Stimulated activated CD4-positive, alpha-beta T cell treated with anti-CD3 and anti-CD28 coated beads, Interleukin-1b, Interleukin-23, amount 100 ng/mL, for 24 hours (primary cell): ENCODE results near the gene ORM2.
"Not testable (repeated sequence)": the region's sequence is repeated elsewhere in the genome, so short reads cannot be mapped to it uniquely, and the experiment has no call there.

ENCODE experiments used
- DNase-seq, 4 experiments: peaks; one replicate each; pipeline ENCODE4 v3.0.0-alpha.2; 2020; ENCODE audit warnings: low read depth in 4 of 4, low spot score in 1 of 4

ORM2 gene

GRCh38 chr9:114313186-114313585 lies 16.5 kb upstream of the ORM2 start:
- no peak for DNase-seq

- no peak for DNase-seq
Observed at GRCh38 chr9:114314256-114314867, 15.3 kb upstream of the ORM2 start.

- no peak for DNase-seq
Observed at GRCh38 chr9:114314881-114315722, 14.6 kb upstream of the ORM2 start.

GRCh38 chr9:114315723-114316363 lies 13.8 kb upstream of the ORM2 start:
- DNase-seq = no peak

- DNase-seq = no peak
Observed at GRCh38 chr9:114316605-114317230, 13.0 kb upstream of the ORM2 start.

GRCh38 chr9:114317665-114318357 lies 11.9 kb upstream of the ORM2 start:
- DNase-seq = no peak

- no peak for DNase-seq
Observed at GRCh38 chr9:114318416-114318815, 11.3 kb upstream of the ORM2 start.

- no peak for DNase-seq
Observed at GRCh38 chr9:114319147-114319546, 10.5 kb upstream of the ORM2 start.

GRCh38 chr9:114320710-114321109 lies 9.0 kb upstream of the ORM2 start:
- not testable (repeated sequence) for DNase-seq

GRCh38 chr9:114321759-114322158 lies 7.9 kb upstream of the ORM2 start:
- DNase-seq = peak in 1 of 4 experiments; percentile 33

GRCh38 chr9:114322160-114322818 lies 7.4 kb upstream of the ORM2 start:
- not testable (repeated sequence) for DNase-seq

- DNase-seq = not testable (repeated sequence)
Observed at GRCh38 chr9:114322831-114323531, 6.7 kb upstream of the ORM2 start, which contains the start of gene ORM1. Gene ORM1 (plus strand): TSS chr9:114323098. CDS start chr9:114323134, 36 bp downstream.

- not testable (repeated sequence) for DNase-seq
Observed at GRCh38 chr9:114323849-114324248, 5.8 kb upstream of the ORM2 start.

GRCh38 chr9:114324492-114324891 lies 5.2 kb upstream of the ORM2 start:
- no peak for DNase-seq

- DNase-seq = not testable (repeated sequence)
Observed at GRCh38 chr9:114324965-114325364, 4.7 kb upstream of the ORM2 start.

GRCh38 chr9:114325684-114326254 lies 3.9 kb upstream of the ORM2 start:
- not testable (repeated sequence) for DNase-seq

GRCh38 chr9:114327749-114328148 lies 1.9 kb upstream of the ORM2 start:
- DNase-seq = no peak

- not testable (repeated sequence) for DNase-seq
Observed at GRCh38 chr9:114328357-114328820, 1.3 kb upstream of the ORM2 start.

- DNase-seq = not testable (repeated sequence)
Observed at GRCh38 chr9:114328937-114329624, 588 bp upstream of the ORM2 start.
